H9 (cell line): ENCODE data around the gene RNF31. TPM values are rescaled to one million over a fixed set of nuclear protein-coding genes. Genes with fewer than 3 reads are reported as not detected.

ENCODE experiments used
- DNase-seq: peaks from one replicate; pipeline ENCODE4 v3.0.0-alpha.2; 2017
- H2AFZ ChIP-seq: one replicate; pipeline ENCODE4 v1.6.1; 2013; ENCODE audit warnings: mild to moderate bottlenecking, low read length, control low read depth, moderate library complexity
- H2AK5ac ChIP-seq: 2 replicates; pipeline ENCODE4 v1.6.1; 2013; ENCODE audit warnings: low read length, control low read depth, mixed read lengths; ENCODE audit not compliant: insufficient read length
- H2BK120ac ChIP-seq: one replicate; pipeline ENCODE4 v1.6.1; 2013; ENCODE audit warnings: low read depth, mild to moderate bottlenecking, low read length, control low read depth, inconsistent platforms; ENCODE audit not compliant: poor library complexity, severe bottlenecking
- H2BK12ac ChIP-seq: 2 replicates; pipeline ENCODE4 v1.6.1; 2013; ENCODE audit warnings: low read length, control low read depth, mixed read lengths, low read depth; ENCODE audit not compliant: insufficient read length
- H2BK15ac ChIP-seq: 2 replicates; pipeline ENCODE4 v1.6.1; 2013; ENCODE audit warnings: low read depth, low read length, control low read depth
- H2BK20ac ChIP-seq: one replicate; pipeline ENCODE4 v1.6.1; 2013; ENCODE audit warnings: low read depth, mild to moderate bottlenecking, low read length, control low read depth, inconsistent platforms; ENCODE audit not compliant: poor library complexity, severe bottlenecking
- H2BK5ac ChIP-seq: 2 replicates; pipeline ENCODE4 v1.6.1; 2013; ENCODE audit warnings: low read length, control low read depth, mixed read lengths; ENCODE audit not compliant: insufficient read length
- H3K14ac ChIP-seq: 2 replicates; pipeline ENCODE4 v1.6.1; 2013; ENCODE audit warnings: low read length, control low read depth; ENCODE audit not compliant: insufficient read depth
- H3K18ac ChIP-seq: 2 replicates; pipeline ENCODE4 v1.6.1; 2013; ENCODE audit warnings: low read depth, mild to moderate bottlenecking, mixed read lengths, low read length, control low read depth; ENCODE audit not compliant: insufficient read length
- H3K23ac ChIP-seq: 2 replicates; pipeline ENCODE4 v1.6.1; 2013; ENCODE audit warnings: low read length, control low read depth, mixed read lengths, low read depth; ENCODE audit not compliant: insufficient read length
- H3K23me2 ChIP-seq: 2 replicates; pipeline ENCODE4 v1.6.1; 2013; ENCODE audit warnings: low read depth, mild to moderate bottlenecking, mixed read lengths, low read length, control low read depth; ENCODE audit not compliant: insufficient read length, poor library complexity, severe bottlenecking
- H3K27ac ChIP-seq: 2 replicates; pipeline ENCODE4 v1.5.1; 2013; ENCODE audit warnings: low read length, control low read depth, mixed read lengths, low read depth; ENCODE audit not compliant: insufficient read length
- H3K27me3 ChIP-seq: 2 replicates; pipeline ENCODE4 v1.6.1; 2013; ENCODE audit warnings: low read length, control low read depth, inconsistent platforms; ENCODE audit not compliant: insufficient read depth
- H3K4ac ChIP-seq: 2 replicates; pipeline ENCODE4 v1.6.1; 2013; ENCODE audit warnings: low read depth, mild to moderate bottlenecking, control low read depth, inconsistent platforms, low read length, moderate library complexity
- H3K4me1 ChIP-seq: 2 replicates; pipeline ENCODE4 v1.6.1; 2013; ENCODE audit warnings: low read length, control low read depth, inconsistent platforms; ENCODE audit not compliant: insufficient read depth
- H3K4me2 ChIP-seq: 2 replicates; pipeline ENCODE4 v1.6.1; 2013; ENCODE audit warnings: low read length, control low read depth, mixed read lengths; ENCODE audit not compliant: insufficient read length, insufficient read depth
- H3K56ac ChIP-seq: 2 replicates; pipeline ENCODE4 v1.6.1; 2013; ENCODE audit warnings: low read depth, mild to moderate bottlenecking, mixed read lengths, low read length, control low read depth; ENCODE audit not compliant: insufficient read length
- H3K79me1 ChIP-seq: 2 replicates; pipeline ENCODE4 v1.6.1; 2013; ENCODE audit warnings: low read depth, mild to moderate bottlenecking, moderate library complexity, low read length, control low read depth, inconsistent platforms; ENCODE audit not compliant: insufficient read depth, poor library complexity, severe bottlenecking
- H3K79me2 ChIP-seq: 2 replicates; pipeline ENCODE4 v1.6.1; 2013; ENCODE audit warnings: low read length, control low read depth, inconsistent platforms; ENCODE audit not compliant: insufficient read depth
- H3K9ac ChIP-seq: 2 replicates; pipeline ENCODE4 v1.6.1; 2013; ENCODE audit warnings: low read length, control low read depth, mixed read lengths; ENCODE audit not compliant: insufficient read length; ENCODE audit errors: extremely low read depth
- H3K9me3 ChIP-seq: one replicate; pipeline ENCODE4 v1.6.1; 2013; ENCODE audit warnings: low read depth, low read length, inconsistent platforms; ENCODE audit not compliant: control insufficient read depth
- H3T11ph ChIP-seq: one replicate; pipeline ENCODE4 v1.6.1; 2013; ENCODE audit warnings: mild to moderate bottlenecking, low read length, control low read depth, inconsistent platforms
- H4K20me1 ChIP-seq: one replicate; pipeline ENCODE4 v1.6.1; 2013; ENCODE audit not compliant: control insufficient read depth, insufficient read length, insufficient read depth
- H4K5ac ChIP-seq: 2 replicates; pipeline ENCODE4 v1.6.1; 2013; ENCODE audit warnings: low read depth, mild to moderate bottlenecking, mixed read lengths, low read length, control low read depth; ENCODE audit not compliant: insufficient read length
- H4K8ac ChIP-seq: replicated peaks from 2 replicates; pipeline ENCODE4 v1.6.1; 2013; ENCODE audit warnings: low read length, control low read depth, mixed read lengths, low read depth; ENCODE audit not compliant: insufficient read length
- H4K91ac ChIP-seq: 2 replicates; pipeline ENCODE4 v1.6.1; 2013; ENCODE audit warnings: low read depth, mild to moderate bottlenecking, moderate library complexity, mixed read lengths, low read length, control low read depth; ENCODE audit not compliant: insufficient read length
- H3K27ac Mint-ChIP-seq, 3 experiments: 2 replicates in 2 of 3; 3 replicates in 1 of 3; pipeline ENCODE4 v1.8.0; 2020 to 2021; ENCODE audit warnings: mixed read lengths in 3 of 3, mild to moderate bottlenecking in 1 of 3, moderate library complexity in 1 of 3
- H3K27me3 Mint-ChIP-seq: 2 replicates; pipeline ENCODE4 v1.8.0; 2021; ENCODE audit warnings: low read depth, mild to moderate bottlenecking, moderate library complexity, mixed read lengths
- H3K36me3 Mint-ChIP-seq, 3 experiments: 2 replicates in 2 of 3; 3 replicates in 1 of 3; pipeline ENCODE4 v1.8.0; 2020 to 2021; ENCODE audit warnings: low read depth in 3 of 3, mixed read lengths in 3 of 3; ENCODE audit not compliant: insufficient read depth in 1 of 3
- H3K4me1 Mint-ChIP-seq, 2 experiments: 2 replicates each; pipeline ENCODE4 v1.8.0; 2020; ENCODE audit warnings: mixed read lengths in 2 of 2
- H3K4me3 Mint-ChIP-seq, 2 experiments: 2 replicates in 1 of 2; 3 replicates in 1 of 2; pipeline ENCODE4 v1.8.0; 2020 to 2021; ENCODE audit warnings: mild to moderate bottlenecking in 2 of 2, mixed read lengths in 2 of 2, moderate library complexity in 1 of 2
- H3K9me3 Mint-ChIP-seq, 2 experiments: 2 replicates in 1 of 2; 3 replicates in 1 of 2; pipeline ENCODE4 v1.8.0; 2020; ENCODE audit warnings: mild to moderate bottlenecking in 2 of 2, mixed read lengths in 2 of 2, moderate library complexity in 1 of 2
- WGBS: extraction: QIAGEN DNeasy Blood & Tissue Kit; methylation state at CpG from one replicate; pipeline ENCODE4 v1.1.7; 2013; ENCODE audit warnings: missing lambda C conversion rate, low lambda C conversion rate, mixed read lengths; ENCODE audit not compliant: insufficient read length; ENCODE audit errors: extremely low coverage; 5-methylcytosine and 5-hydroxymethylcytosine counted together
- total RNA-seq: library from RNA; stranded (reverse); gene quantifications from 2 replicates; pipeline ENCODE4 v1.2.1, GENCODE V29; 2021
- TF ChIP-seq, protein P1 (sequence below): fragments of 200-600 bp; sonication (generic); conservative IDR thresholded peaks from 3 replicates; pipeline ENCODE4 v1.8.0; 2021; ENCODE audit warnings: antibody characterized with exemption, mild to moderate bottlenecking

The RNF31 gene
- total RNA-seq, 1 experiment from 2014 or later = 87.3 TPM

DNA sequence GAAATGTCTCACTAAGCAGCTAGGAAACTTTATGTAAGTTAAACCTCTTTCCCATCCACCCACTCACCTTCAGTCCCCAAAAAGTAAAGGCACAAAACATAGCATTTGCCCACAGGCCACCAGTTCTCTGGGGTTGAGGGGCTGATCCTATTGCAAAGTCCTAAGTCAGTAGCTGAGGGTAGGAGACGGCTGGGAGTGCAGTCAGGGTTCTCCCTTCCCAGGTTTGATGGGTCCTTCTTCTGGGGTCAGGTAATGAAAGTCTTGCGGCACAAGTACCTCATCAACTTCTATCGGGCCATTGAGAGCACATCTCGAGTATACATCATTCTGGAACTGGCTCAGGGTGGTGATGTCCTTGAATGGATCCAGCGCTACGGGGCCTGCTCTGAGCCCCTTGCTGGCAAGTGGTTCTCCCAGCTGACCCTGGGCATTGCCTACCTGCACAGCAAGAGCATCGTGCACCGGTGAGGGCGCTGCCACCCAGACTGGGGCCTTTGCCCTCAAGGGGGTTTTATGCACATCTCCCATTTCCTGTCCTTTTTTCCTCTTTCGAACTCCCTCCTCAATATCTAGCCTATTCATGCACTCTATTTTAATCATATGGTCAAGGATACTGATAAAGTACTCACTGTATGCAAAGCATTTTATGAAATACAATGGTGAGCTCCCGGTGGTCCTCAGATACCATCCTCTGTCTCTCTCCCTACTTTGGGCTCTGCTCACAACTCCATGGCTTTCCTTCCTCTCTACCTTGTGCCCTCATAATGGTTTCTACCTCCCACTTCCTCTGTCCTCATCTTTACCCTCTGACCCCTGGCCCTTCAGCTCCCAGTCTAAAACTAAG is 59.2 kb downstream of the RNF31 start:
- H3T11ph ChIP-seq = no peak overlapping the region
- no peak overlapping the region for H3K23ac ChIP-seq
- H2AFZ ChIP-seq = no peak overlapping the region
- H4K5ac ChIP-seq = no peak overlapping the region
- H3K4me2 ChIP-seq = no peak overlapping the region
- no peaks in the 10 kb centered on the region for H3K23me2 ChIP-seq
- DNase-seq = no peak
- no peak overlapping the region for H3K9ac ChIP-seq
- peaks cover 3% of the 10 kb centered on the region for H3K9me3 ChIP-seq
- H3K9me3 Mint-ChIP-seq = peaks cover 3 to 11% of the 10 kb centered on the region in 2 experiments
- no peak overlapping the region for H3K4ac ChIP-seq
- no peaks in the 10 kb centered on the region for H3K79me2 ChIP-seq
- no peaks in the 10 kb centered on the region for H3K27me3 ChIP-seq
- H3K27ac ChIP-seq = no peak overlapping the region
- no peak overlapping the region for H2BK12ac ChIP-seq
- H2BK5ac ChIP-seq = no peak overlapping the region
- H3K14ac ChIP-seq = no peak overlapping the region
- H2BK15ac ChIP-seq = no peak overlapping the region
- H4K20me1 ChIP-seq = no peaks in the 10 kb centered on the region
- no peak overlapping the region for H4K91ac ChIP-seq
- no peak overlapping the region for H2AK5ac ChIP-seq
- no peak overlapping the region for H3K18ac ChIP-seq
- no peak overlapping the region for H2BK20ac ChIP-seq
- H3K56ac ChIP-seq = no peak overlapping the region
- H4K8ac ChIP-seq = no peak overlapping the region
- no peaks in the 10 kb centered on the region for H3K27me3 Mint-ChIP-seq
- WGBS = no CpG with 5 or more reads among the region's 11 CpGs
- H2BK120ac ChIP-seq = no peak overlapping the region
- TF ChIP-seq, protein P1, sequence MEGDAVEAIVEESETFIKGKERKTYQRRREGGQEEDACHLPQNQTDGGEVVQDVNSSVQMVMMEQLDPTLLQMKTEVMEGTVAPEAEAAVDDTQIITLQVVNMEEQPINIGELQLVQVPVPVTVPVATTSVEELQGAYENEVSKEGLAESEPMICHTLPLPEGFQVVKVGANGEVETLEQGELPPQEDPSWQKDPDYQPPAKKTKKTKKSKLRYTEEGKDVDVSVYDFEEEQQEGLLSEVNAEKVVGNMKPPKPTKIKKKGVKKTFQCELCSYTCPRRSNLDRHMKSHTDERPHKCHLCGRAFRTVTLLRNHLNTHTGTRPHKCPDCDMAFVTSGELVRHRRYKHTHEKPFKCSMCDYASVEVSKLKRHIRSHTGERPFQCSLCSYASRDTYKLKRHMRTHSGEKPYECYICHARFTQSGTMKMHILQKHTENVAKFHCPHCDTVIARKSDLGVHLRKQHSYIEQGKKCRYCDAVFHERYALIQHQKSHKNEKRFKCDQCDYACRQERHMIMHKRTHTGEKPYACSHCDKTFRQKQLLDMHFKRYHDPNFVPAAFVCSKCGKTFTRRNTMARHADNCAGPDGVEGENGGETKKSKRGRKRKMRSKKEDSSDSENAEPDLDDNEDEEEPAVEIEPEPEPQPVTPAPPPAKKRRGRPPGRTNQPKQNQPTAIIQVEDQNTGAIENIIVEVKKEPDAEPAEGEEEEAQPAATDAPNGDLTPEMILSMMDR = no peak
- peaks cover 51 to 84% (median 76%) of the 10 kb centered on the region in 3 experiments for H3K36me3 Mint-ChIP-seq
- no peaks in the 10 kb centered on the region for H3K79me1 ChIP-seq
- peaks cover 5% of the 10 kb centered on the region; the same call in 1 of the 2 replicates for H3K4me1 ChIP-seq
- H3K4me1 Mint-ChIP-seq = peaks cover 22 to 28% of the 10 kb centered on the region in 2 experiments
- H3K27ac Mint-ChIP-seq = peak overlapping the region in 2 of 3 experiments; percentile 75 to 90; a peak in 3 of 7 replicates
- H3K4me3 Mint-ChIP-seq = no peak overlapping the region
